HG03575 (cell line): ENCODE measurements around the gene PREX1.

Experiments
- ATAC-seq: cut with Tn5 transposase; IDR thresholded peaks from one replicate; pipeline ENCODE4 v1.9.1; 2021; ENCODE audit not compliant: unreplicated experiment, insufficient number of reproducible peaks, low FRiP score; ENCODE audit errors: extremely low read depth

PREX1 gene

DNA sequence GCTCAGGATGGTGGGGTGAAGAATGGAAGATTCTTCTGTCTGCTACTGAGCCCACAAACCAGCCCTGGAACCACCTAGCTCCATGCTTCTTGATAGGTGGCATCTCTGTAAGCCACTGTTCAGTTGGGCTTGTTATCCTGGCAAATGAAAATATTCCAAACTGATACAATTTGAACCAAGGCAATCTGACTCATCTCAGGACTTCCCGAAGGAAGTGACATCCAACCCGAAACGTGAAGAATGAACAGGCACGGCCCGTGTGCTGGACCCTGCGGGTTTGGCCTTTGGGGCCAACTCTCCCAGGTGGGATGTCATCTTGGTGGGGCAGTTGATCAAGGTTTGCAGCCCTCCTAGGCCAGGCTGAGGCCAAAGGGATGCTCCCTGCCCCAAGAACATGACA is 160.3 kb downstream of the PREX1 start:
- ATAC-seq: no peak

DNA sequence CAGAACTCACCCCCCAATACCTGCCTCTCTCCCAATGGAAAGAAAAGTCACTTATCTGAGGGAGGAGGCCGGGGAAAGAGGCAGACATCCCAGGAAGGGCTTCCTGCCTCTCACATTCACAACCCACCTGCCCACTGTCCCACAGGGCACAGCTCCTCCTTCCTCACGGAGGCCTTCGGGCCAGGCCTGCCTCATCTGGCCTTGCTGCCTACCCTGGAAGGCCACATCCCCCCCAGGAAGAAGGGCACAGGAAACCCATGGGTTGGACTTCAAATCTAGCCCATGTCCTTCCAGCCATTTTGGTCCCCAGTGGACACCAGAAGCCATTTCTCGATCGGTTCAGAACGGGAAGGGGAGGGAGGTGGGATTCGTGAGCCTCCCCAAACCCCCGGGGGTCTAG is 162.0 kb downstream of the PREX1 start:
- no peak for ATAC-seq

DNA sequence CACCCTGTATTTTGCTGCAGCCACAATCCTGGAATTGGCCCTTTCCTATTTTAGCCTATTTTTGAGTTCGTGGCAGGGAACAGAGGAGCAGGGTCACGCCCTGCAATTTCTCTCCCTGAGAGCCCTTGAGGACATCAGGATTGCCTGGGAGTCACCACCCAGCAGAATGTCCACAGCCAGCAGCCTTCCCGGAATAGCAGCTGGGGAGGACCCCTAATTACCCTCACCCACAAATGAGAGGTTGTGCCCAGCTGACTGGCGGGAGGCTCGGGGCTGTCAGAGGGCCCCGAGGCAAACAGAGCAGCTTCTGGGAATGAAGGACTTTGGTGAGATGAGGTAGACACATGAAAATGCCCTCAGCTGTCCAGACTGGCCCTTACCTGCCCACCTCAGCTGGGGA is 165.1 kb downstream of the PREX1 start:
- no peak for ATAC-seq

DNA sequence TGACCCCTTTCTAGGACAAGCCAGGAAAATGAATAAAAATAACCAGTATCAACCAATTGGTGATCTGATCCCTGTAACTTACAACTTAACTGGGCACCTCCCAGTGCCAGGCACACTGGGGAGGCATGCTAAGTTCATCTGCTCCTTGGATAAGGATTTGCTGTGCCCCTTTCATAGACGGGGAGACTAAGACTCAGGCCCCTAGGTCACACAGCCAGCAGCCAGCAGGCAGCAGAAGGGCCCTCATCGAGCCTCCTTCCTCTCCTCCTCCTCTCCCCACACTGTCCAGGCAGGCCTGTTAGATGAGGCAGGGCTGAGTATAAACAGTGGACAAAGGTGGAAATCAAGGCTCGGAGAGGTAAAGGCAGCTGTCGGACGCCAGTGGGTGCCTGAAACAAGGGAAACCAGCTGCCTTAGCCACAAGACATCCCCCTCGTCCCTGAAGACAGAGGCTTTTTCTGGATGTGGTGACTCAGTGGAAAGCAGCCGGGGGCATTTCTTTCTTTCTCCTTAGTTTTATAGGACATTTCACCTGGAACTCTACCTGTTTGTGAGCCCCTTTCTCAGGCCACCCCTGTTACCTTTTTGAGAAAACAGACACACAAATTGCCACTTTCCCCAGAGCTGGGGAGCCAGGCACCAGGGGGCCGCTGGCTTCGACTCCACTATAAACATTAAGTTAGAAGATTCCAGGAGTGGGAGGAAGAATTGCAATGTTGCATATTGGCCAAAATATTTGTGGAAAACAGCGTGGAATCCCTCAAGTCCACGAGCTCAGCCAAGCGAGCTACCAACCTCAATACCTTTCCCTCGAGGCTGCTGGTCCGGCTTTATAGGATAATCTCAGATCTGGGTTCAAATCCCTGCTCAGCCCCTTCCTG is 166.0 kb downstream of the PREX1 start:
- ATAC-seq: no peak

DNA sequence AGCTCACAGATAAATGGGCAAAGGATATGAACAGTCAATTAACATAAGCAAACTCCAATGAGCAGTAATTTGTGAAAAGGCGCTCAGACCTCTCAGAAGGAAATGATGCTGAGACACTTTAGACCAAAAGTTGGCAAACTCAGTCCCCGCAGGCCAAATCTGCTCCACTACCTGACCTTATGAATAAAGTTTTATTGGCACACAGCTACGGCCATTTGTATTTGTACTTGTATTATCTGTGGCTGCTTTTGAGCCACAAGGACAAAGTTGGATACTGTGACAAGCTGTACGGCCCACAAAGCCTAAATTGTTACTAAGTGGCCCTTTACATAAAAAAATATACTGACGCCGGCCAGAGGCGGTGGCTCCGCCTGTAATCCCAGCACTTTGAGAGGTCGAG is 167.0 kb downstream of the PREX1 start:
- no peak for ATAC-seq

DNA sequence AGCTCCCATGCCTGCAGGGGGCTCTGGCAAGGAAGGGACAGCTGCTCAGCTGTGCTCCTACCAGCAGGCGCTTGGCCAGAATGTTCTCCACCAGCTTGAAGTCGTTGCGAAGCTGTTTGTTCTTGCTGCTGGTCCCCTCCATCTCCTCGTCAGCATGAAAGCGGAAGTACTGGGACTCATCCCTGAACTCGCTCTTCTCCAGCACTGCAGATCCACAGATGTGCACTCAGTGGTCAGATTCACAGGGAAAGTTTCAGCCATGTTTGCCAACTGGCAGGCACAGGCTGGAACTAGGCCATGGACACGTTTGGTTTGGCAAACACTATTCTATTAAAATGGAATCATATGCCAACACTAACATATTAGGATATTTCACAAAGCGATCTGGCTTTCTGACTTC is 167.9 kb downstream of the PREX1 start:
- no peak for ATAC-seq

DNA sequence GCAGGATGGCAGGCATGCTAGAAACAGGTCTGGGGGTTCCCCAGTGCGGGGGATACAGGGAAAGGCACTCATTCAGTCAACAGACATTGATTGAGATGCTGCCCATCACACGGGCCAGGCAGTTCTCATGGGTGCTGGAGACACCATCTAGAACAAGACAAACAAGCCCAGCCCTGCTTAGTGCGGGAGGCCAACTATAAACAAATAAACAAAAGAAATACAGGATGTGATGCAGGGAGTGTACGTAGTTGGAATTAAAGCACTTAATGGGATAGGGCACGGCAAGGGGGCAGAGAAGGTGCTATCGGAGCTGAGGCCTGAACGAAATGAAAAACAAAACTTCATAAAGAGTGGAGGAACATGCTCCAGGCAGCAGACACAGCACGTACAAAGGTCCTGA is 169.3 kb downstream of the PREX1 start:
- ATAC-seq: no peak

DNA sequence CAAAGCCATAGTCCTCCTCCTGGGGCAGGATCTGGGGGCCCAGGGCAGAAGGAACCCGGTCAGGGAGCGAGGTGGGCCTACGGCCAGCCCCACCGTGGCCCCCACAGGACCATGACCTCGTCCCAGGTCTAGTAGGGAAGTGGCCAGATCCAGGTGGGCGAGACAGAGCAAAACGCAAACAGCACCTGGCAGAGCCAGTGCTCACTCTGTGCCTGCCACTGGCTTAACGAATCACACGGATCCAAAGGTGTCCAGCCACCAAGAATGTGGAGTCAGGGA is 169.7 kb downstream of the PREX1 start:
- no peak for ATAC-seq

DNA sequence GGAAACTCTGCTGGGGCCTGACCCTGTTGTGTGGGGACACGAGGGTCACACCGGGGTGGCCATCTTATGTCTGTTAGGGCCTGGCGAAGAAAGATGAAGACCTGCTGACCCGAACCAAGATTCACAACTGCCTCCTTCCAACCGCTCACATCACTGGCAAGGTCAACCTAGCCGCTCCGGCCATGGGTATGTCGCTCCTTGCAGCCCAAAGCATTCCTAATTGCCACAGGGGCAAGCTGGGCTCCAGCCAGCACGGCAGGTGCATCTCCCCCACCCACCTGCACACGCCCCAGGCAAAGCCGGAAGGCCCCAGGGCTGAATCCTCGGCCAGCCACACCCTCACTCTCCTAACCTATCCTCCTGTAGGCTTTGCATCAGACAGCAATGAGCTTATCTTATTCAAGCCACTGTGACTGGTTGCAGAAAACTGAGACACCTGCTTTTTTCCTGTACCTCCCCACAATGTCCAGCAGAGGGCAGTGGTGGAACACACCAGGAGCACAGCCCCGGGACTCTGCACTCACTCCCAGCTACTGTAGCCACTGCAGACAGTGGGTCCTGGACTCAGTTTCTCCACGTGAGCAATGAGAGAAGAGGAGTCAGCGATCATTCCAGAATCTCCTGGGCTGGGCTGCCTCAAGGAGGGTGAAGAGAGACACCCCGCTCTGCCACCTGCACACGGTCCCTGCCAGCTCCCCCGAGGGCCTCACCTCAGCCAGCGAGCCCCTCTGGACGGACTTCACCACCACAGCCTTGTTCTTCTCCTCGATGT is 170.2 kb downstream of the PREX1 start:
- no peak for ATAC-seq

DNA sequence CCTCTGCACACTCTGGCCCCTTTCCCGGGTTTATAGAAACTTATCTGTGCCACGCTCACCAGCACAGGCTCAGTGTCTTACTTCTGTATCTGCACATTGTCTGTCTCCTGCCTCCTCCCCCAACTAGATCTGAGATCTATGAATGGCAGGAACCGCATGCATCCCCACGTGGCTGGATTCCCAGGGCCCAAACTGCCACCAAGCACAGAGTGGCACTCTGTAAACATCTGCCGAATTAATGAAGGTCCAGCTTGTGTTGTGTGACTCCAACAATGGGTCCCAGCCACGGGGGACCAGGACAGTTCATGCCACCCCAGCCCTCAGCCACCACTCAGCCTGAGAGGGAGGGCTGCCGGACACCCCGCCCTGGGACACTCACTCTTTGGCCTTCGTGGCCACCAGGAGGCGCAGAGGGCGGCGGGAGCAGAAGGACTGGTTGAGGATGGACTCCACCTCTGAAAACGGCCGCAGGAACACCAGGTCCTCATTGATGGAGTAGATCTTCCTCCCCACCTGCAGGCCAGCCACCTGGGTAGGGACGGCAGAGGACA is 171.1 kb downstream of the PREX1 start:
- no peak for ATAC-seq

DNA sequence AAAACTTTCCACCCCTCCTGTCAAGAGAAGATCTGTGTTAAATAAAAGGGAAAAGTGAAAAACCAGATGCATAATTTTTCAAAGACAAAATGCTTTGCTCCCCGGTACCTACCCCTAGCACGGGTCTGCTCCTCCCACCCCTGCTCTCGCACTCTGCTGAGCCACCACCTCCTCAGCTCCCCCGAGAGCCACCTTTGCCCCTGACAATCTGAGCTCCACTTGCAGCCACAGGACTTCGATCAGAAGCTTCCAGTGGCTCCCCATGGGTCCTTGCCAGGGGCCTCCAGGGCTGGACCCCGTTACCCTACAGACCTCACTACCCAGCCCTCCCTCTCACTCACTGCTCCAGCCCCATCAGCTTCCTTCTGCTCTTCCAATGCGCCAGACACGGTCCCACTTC is 171.7 kb downstream of the PREX1 start:
- no peak for ATAC-seq

DNA sequence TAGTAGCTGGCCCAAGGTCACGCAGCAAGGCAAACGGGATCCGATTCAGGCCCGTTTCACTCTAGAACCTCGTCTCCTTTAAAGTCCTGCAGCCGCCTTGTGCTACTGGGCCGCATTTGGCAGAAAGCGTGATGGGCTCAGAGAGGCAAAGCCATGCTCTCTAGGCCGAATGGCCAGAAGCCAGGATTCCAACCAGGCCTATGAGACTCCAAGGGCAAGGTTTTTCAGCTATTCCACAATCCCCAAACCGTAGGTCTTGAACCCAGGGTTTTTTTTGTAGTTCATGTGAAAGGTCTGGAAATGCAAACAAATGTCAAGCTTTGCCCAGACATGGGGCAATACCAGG is 174.1 kb downstream of the PREX1 start:
- no peak for ATAC-seq

DNA sequence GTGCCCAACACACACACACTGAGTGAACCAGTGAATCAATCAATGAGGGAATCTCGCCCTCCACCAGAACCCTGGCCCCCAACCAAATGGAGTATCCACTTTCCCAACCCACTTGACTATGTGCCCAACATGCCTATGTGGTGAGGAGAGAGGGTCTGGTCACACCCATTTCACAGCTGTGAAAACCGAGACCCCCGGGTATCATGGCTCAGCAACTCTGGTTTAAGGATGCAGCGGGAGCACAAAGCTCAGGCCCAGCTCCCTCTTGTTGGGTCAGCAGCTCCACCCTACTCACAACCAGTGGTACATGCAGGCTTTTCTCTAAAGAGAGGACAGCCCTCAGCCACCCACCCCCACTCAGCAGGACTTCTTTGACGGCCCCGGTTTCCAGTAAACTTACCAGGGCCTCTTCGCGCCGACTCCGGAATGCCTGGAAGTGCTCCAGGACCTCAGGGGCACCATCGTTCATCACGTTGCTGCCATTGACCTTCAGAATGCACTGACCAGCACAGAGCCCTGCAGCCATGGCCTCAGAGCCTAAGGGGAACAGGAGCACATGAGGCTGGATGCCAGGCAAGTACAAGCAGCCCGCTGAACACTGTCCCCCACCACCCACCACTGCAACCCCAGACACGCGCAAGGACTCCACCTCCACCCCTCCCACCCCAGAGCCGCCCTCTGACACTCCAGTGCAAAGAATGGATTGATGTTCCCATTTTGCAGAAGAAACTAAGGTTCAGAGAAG is 174.7 kb downstream of the PREX1 start:
- ATAC-seq: no peak

DNA sequence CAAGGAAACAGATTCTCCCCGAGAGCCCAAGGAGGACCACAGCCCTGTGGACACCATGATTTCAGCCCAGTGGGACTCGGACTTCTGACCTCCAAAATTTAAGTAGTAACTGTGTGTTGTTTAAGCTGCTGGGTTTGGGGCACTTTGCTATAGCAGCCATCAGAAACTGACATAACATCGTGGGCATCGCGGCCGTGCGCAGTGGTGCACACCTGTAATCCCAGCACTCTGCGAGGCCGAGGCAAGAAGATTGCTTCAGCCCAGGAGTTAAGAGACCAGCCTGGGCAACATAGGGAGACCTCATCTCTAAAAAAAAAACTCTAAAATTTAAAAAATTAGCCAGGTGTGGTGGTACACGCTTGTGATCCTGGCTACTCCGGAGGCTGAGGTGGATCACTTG is 175.8 kb downstream of the PREX1 start:
- ATAC-seq: no peak

DNA sequence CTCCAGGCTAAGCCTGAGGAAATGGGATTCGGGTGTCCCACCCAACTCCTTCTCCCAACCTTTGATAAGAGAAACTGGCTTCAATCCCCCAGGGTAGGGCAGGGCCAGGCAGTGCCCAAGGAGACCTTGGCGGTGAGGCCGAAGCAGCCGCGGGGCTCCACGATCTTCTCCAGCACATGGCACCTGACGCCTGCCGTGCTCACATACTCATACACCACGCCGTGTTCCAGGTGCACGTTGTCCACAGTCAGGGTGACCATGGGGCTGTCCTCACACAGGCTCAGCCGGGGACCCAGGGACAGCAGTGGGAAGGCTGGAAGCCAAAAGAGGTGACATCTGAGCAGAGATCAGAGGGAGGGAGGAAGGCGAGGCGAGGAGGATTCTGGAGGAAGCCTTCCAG is 176.5 kb downstream of the PREX1 start:
- ATAC-seq: no peak

DNA sequence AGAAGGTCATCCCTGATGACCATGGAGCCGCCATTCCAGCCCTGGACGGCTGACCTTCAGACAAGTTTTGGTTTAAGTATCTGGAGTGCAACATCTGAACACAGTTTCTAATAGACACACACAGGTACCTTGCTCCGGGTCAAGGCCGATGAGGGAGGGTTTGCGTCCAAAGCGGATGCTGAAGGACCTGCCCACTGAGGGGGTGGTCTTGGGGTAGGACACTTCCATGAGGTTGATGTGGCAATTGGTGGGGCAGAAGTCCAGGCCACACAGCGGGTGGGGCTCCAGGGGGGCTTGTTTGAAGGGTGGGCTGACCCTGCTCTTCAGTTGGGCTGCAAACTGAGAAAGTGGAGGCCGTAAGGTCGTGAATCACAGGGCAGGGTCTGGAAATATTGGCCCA is 177.9 kb downstream of the PREX1 start:
- ATAC-seq: no peak

DNA sequence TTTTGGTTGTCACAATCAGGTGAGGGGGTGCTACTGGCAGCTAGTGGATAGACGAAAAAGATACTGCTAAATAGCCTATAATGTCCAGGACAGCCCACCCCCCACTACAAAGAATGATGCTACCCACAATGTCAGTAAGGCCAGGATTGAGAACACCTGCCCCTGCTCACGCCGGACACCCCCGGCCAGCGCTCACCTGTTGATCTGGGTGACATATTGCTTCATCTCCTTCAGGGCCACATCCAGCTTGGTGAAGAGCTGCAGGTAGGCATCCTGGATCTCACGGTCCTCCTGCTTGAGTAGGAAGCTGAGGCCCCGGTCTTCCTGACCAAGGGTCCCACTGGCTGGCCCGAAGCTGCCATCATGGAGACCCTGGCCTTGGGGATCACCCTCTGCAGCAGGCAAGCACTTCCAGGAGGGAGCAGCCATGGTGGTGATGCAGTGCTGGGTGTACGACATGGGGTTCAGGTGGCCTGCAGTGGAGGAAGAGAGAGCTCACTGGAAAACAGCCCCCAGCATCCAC is 178.6 kb downstream of the PREX1 start:
- ATAC-seq: no peak

DNA sequence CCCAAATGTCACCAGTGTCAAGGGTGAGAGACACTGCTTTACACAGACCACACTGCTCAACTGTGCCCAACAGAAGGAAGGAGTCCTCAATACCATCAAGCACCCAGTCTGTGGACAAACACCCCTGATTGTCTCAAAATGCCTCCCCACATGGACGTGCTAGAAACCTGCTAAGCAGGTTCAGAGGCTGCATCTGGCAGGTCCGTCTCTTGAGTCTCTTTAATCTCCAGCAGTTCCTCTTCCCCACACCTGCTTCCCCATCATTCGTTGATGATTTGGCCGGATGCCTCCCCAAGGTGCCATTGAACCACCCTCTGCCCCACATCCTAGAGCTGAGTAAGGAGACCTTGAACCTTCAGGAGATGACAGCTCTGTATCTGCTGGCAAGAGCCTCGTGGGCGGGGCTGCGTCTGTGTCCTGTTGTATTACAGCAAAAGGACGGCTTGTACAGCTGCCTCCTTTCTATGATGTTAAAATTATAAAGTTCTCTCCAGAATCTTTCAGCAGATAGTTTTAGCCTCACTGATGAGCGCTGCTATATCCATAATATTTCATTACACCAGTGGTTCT is 179.2 kb downstream of the PREX1 start:
- no peak for ATAC-seq

DNA sequence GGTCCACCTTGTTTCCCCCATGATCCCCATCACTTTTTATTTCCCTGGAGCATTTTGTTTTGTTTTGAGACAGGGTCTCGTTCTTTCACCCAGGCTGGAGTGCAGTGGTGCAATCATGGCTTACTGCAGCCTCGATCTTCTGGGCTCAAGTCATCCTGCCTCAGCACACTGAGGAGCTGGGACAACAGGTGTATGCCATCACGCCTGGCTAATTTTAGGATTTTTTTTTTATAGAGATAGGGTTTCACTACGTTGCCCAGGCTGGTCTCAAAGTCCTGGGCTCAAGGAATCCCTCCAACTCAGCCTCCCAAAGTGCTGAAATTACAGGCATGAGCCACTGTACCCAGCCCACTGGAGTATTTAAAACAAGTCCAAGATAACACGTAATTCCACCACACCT is 179.9 kb downstream of the PREX1 start:
- no peak for ATAC-seq
